ENCODE measurements around the gene CYBA. TPM values are rescaled to one million over a fixed set of nuclear protein-coding genes. Genes with fewer than 3 reads are reported as not detected.

CYBA gene
- total and polyA plus RNA-seq, 9 of the 15 experiments (the other 6 are each of a cell fraction or from before 2014, with no cell fraction given): 0.34 to 683 (median 93.0) TPM

- no peak for TF ChIP-seq RBM15 (IDR thresholded peaks at IDR 0.05; ENCODE audit: insufficient read depth, low read length)
- no peak for TF ChIP-seq U2AF1 (optimal IDR thresholded peaks at IDR 0.05; ENCODE audit: low read depth, low read length)
- no peak for TF ChIP-seq NEUROD1 (IDR thresholded peaks at IDR 0.05; ENCODE audit: borderline replicate concordance, low read depth, low read length, partially characterized antibody)
- no peak for TF ChIP-seq SMC3 (conservative IDR thresholded peaks at IDR 0.05; ENCODE audit: insufficient read depth, low read depth, low read length)
- TF ChIP-seq, protein P1, sequence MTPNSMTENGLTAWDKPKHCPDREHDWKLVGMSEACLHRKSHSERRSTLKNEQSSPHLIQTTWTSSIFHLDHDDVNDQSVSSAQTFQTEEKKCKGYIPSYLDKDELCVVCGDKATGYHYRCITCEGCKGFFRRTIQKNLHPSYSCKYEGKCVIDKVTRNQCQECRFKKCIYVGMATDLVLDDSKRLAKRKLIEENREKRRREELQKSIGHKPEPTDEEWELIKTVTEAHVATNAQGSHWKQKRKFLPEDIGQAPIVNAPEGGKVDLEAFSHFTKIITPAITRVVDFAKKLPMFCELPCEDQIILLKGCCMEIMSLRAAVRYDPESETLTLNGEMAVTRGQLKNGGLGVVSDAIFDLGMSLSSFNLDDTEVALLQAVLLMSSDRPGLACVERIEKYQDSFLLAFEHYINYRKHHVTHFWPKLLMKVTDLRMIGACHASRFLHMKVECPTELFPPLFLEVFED (CRISPR knock-in tag; conservative IDR thresholded peaks at IDR 0.05): no peak
- no peak for TF ChIP-seq THRAP3 (IDR thresholded peaks at IDR 0.05; ENCODE audit: borderline replicate concordance)
- TF ChIP-seq OTX1 (CRISPR knock-in tag; IDR thresholded peaks at IDR 0.05): no peak
- TF ChIP-seq CBX3 (IDR thresholded peaks at IDR 0.05; ENCODE audit: borderline replicate concordance in 1 of 2, low read length in 2 of 2): no peak
- TF ChIP-seq TEAD4 (IDR thresholded peaks at IDR 0.05; ENCODE audit: low read length): no peak
- TF ChIP-seq TEAD4 (CRISPR knock-in tag; IDR thresholded peaks at IDR 0.05; ENCODE audit: borderline replicate concordance): 0 out of 2 replicates have a peak, but pooled peaks have one; percentile 7
- no peak for TF ChIP-seq MAFG (tag; conservative IDR thresholded peaks at IDR 0.05)
- no peak for TF ChIP-seq CC2D1A (IDR thresholded peaks at IDR 0.05)
- TF ChIP-seq PHTF2 (CRISPR knock-in tag; IDR thresholded peaks at IDR 0.05): no peak
- TF ChIP-seq ASH1L (IDR thresholded peaks at IDR 0.05; ENCODE audit: borderline replicate concordance, low read depth, partially characterized antibody): no peak
- no peak for TF ChIP-seq FOXP1 (CRISPR knock-in tag; IDR thresholded peaks at IDR 0.05)
- peak; percentile 63; the same call in 1 of the 2 replicates for TF ChIP-seq ZBTB40 (IDR thresholded peaks at IDR 0.05)
- no peak for TF ChIP-seq ZBTB40 (CRISPR knock-in tag; IDR thresholded peaks at IDR 0.05)
- no peak for TF ChIP-seq NBN (IDR thresholded peaks at IDR 0.05; ENCODE audit: low read depth)
These were observed 717 bp downstream of the CYBA start (continued) for GRCh38 chr16:88649924-88650748.
